Hematopoietic multipotent progenitor cell treated with erythropoietin and hydrocortisone succinate and interleukin-3 and kit ligand, for 4 days (in vitro differentiated cells): ENCODE measurements around the gene MST1R.
A peak's percentile ranks its signal among the peaks of the same experiment; 100 is the strongest.
"Not testable (repeated sequence)": the region's sequence is repeated elsewhere in the genome, so short reads cannot be mapped to it uniquely, and the experiment has no call there.

ENCODE experiments used
- DNase-seq: peaks from one replicate; pipeline ENCODE4 v3.0.0-alpha.2; 2015

MST1R gene

DNA sequence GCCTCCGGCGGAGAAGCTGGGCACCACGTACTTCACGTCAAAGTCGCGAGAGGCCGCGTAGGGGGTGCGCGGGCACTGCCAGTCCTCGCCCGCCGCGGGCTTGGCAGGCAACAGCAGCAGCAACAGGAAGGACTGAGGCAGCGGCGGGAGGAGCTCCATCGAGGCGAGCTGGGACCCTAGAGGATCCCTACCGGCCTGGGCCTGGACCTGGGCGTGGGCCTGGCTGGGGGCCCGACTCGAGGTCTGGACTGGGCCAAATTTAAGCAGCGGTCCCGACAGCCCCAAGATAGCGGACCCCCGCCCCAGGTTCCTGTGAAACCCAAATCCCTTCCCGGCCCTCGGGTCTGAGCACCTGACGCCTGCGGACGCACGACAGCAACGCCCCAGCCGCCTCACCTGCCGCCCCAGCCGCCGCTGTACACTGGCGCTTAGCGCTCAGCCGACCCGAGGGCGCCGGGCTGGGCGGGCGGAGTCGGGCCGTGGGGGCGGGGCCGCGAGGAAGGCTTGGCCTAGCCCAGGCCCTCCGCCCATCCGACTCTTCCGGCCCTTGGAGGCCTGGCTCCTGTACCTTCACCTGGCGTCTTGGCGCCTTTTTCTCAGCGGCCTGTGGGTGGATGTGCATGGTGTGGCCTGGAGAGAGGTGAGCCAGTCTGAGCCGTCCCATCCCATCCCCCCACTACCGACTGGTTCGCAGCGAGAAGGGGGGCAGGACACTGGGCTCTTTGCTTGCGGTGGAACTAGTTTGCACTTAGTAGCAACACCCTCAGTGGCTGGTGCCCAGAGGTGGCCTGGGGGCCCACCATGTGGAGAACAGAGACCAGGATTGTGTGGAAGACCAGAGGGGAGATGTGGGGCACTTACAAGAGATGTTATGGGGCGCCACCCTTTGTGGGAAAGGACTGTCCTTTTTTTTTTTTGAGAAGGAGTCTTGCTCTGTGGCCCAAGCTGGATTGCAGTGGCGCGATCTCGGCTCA, at the start of gene MST1R:
Gene MST1R (minus strand): TSS at position 423 of the 974 bp plus-strand sequence. CDS start 264 bp downstream, at position 159.
- peak; percentile 91 for DNase-seq

DNA sequence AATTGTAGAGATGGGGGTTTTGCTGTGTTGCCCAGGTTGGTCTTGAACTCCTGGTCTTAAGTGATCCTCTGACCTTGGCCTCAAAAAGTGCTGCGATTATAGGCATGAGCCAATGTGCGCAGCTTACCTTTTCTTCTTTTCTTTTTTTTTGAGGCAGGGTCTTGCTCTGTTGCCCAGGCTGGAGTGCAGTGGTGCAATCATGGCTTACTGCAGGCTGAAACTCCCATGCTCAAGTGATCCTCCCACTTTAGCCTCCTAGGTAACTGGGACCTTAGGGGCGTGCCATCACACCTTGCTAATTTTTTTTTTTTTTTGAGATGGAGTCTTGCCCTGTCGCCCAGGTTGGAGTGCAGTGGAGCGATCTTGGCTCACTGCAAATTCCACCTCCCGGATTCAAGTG, 49.3 kb upstream of the MST1R start:
- no peak for DNase-seq

GRCh38 chr3:49942651-49943050, 39.0 kb upstream of the MST1R start:
- peak; percentile 51 for DNase-seq

- DNase-seq = peak; percentile 18
Observed at GRCh38 chr3:49940667-49941249, 37.1 kb upstream of the MST1R start.

GRCh38 chr3:49939858-49940666, 36.4 kb upstream of the MST1R start, which contains the start of gene RBM6:
TSS of gene RBM6 (plus strand) at chr3:49940150. CDS start at chr3:49962642, 22,492 bp downstream.
- peak; percentile 100 for DNase-seq

- DNase-seq = peak; percentile 51
Observed at GRCh38 chr3:49937090-49937489, 33.4 kb upstream of the MST1R start.

DNA sequence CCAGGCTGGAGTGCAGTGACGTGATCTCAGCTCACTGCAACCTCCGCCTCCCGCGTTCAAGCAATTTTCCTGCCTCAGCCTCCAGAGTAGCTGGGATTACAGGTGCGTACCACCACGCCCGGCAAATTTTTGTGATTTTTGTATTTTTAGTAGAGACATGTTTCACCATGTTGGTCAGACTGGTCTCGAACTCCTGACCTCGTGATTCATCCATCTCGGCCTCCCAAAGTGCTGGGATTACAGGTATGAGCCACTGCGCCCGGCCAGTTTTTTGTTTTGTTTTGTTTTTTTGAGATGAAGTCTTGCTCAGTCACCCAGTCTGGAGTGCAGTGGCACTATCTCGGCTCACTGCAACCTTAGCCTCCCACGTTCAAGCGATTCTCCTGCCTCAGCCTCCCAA, 28.6 kb upstream of the MST1R start:
- not testable (repeated sequence) for DNase-seq

GRCh38 chr3:49930922-49931321, 27.2 kb upstream of the MST1R start:
- DNase-seq = peak; percentile 49

GRCh38 chr3:49930168-49930690, 26.6 kb upstream of the MST1R start:
- no peak for DNase-seq

DNA sequence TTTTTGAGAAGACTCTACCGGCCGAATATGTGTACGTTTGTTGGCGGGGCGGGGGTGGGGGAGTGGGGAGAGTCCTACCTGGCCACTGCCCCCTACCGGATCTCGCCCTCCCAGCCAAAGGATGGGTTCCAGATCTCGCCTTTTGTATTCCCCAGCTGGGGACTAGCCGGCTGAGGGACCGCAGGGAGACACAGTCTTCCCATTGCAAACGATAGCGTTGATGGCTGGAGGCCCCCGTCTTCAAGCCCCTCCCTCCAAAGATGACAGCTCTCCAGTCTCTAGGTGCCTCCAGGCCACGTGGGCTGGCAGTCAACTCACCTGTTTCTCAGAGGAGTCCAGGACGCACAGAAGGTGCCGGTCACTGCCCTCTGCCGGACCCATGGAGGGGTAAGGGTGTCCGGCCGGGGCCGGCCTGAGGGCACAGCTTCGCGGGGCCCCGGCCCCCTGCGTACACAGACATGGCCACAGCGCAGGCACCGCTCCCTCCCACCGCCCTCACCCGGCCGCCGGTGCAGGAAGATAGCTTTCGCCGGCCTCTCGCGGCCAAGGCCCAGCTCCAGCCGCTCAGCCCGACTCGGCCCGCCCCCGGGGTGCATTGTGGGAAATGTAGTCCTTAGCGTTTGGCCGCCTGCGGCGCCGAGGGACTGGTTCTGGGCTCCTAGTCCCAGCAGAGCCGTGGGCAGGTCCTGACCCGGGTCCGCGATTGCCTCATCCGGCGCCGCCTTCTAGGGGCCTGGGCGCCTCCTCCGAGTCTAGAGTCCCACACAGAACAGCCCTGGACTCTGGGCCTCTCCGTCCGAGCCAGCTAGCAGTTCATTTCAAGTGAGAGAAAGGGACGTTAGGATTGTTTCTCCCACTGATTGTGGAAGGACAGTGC, 25.9 kb upstream of the MST1R start, which contains the start of gene MON1A:
Gene MON1A (minus strand): TSS at position 521 of the 877 bp plus-strand sequence. CDS start 16,465 bp downstream, outside the sequence.
- DNase-seq = peak; percentile 95

- no peak for DNase-seq
Observed at GRCh38 chr3:49928481-49929017, 24.9 kb upstream of the MST1R start.

DNA sequence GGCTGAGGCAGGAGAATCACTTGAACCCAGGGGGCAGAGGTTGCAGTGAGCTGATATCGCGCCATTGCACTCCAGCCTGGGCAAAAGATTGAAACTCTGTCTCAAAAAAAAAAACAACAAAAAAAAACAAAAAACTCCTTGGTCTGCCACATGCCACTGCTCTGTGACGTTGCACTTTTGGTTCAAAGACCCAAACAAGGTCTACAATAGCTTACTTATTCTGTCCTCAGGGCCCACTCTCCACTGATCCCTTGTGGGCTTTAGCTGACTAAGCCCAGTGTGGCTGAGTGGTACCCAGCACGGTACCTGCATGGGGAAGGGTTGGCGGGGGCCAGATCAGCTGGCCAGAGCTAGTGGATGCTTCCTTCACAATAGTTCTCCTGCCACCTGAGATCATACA, 24.1 kb upstream of the MST1R start:
- DNase-seq = no peak

DNA sequence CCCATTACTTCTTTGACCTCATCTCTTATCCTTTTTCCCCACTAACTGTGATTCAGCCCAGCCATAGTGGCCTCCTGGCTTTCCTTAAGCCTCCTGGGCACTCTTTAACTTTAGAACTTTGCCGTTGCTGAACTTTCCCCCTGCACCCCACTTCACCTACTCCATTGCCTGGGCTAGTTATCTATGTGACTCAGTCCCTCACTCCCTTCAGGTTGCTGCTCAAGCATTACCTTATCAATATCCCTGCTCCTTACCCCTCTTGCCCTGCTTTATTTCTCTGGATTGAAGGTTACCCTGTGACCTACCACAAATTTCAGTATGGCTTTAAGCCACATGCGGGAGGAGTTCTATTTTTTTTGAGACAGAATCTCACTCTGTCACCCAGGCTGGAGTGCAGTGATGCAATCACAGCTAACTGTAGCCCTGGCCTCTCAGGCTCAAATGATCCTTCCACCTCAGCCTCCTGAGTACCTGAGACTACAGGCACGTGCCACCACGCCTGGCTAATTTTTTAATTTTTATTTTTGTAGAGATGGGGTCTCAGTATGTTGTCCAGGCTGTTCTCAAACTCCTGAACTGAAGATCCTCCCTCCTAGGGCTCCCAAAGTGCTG, 22.6 kb upstream of the MST1R start:
- DNase-seq = no peak

DNA sequence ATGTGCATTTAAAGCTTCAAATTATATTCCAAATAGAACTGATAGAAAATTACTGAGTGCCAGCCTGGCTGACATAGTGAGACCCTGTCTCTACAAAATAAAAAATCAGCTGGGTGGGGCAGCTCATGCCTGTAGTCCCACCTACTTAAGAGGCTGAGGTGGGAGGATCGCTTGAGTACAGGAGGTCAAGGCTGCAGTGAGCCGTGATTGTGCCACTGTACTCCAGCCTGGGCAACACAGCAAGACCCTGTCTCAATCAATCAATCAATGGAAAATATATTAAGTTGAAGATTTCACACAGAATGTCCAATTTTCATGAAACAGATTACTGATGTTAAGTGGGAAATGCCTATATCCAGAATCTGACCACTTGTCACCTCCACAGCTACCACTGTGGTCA, 21.8 kb upstream of the MST1R start:
- no peak for DNase-seq

DNA sequence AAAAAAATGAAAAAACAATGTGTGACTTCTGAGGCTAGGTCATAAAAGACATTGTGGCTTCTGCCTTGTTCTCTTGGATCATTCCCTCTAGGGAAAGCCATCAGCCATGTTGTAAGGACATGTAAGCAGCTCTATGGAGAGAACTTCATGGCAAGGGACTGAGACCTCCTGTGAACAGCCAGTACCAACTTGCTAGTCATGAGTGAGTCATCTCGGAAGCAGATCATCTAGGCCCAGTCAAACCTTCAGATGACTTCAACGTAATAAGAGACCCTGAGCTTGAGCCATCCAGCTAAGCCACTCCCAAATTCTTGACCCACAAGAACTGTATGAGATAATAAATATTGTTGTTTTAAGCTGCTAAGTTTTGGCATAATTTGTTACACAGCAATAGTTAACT, 21.0 kb upstream of the MST1R start:
- no peak for DNase-seq

GRCh38 chr3:49917806-49918590, 14.3 kb upstream of the MST1R start:
- DNase-seq = not testable (repeated sequence)

GRCh38 chr3:49916686-49917085, 13.0 kb upstream of the MST1R start:
- DNase-seq = no peak

DNA sequence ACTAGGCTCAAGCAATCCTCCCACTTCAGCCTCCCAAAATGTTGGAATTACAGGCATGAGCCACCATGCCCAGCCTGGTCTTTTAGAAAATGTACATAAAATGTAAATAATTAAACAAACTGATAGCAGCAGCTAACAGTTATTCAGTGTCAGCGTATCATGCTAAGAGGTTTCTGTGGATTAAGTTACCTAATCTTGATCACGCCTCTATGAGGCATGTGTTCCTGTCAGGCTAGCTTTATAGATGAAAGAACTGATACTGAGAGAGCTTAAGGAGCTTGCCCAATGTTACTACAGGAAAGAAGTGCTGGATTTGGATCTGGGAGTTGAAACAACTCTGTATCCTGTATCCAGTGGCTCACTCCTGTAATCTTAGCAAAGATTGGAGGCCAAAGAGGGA, 11.2 kb upstream of the MST1R start:
- DNase-seq = peak; percentile 56

- no peak for DNase-seq
Observed at GRCh38 chr3:49912881-49913281, 9.2 kb upstream of the MST1R start.

- DNase-seq = no peak
Observed at GRCh38 chr3:49911611-49912010, 7.9 kb upstream of the MST1R start.
